Measurements from ENCODE around the gene GDF7.
"Not testable (repeated sequence)": the region's sequence is repeated elsewhere in the genome, so short reads cannot be mapped to it uniquely, and the experiment has no call there.

The GDF7 gene

GRCh38 chr2:20706786-20707185 is 39.8 kb downstream of the GDF7 start:
- DNase-seq = no peak

DNA sequence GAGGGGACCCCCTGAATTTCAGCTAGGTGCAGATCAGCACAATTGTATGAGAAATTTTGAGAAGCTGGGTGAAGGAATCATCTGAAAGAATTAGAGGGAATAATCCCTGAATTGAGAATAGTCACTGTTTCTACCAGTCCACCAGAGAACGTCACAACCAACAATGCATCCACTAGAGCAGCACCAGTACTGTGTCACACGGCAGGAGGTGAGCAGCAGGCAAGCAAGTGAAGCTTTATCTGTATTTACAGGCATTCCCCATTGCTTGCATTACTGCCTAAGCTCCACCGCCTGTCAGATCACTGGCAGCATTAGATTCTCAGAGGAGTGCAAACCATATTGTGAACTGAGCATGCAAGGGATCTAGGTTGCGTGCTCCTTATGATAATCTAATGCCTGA is 40.7 kb downstream of the GDF7 start:
- no peak for DNase-seq

GRCh38 chr2:20711641-20712040 is 44.7 kb downstream of the GDF7 start:
- DNase-seq = not testable (repeated sequence)

DNA sequence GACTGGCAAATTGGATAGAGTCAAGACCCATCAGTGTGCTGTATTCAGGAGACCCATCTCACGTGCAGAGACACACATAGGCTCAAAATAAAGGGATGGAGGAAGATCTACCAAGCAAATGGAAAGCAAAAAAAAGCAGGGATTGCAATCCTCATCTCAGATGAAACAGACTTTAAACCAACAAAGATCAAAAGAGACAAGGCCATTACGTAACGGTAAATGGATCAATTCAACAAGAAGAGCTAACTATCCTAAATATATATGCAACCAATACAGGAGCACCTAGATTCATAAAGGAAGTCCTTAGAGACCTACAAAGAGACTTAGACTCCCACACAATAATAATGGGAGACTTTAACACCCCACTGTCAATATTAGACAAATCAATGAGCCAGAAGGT is 46.6 kb downstream of the GDF7 start:
- not testable (repeated sequence) for DNase-seq

DNA sequence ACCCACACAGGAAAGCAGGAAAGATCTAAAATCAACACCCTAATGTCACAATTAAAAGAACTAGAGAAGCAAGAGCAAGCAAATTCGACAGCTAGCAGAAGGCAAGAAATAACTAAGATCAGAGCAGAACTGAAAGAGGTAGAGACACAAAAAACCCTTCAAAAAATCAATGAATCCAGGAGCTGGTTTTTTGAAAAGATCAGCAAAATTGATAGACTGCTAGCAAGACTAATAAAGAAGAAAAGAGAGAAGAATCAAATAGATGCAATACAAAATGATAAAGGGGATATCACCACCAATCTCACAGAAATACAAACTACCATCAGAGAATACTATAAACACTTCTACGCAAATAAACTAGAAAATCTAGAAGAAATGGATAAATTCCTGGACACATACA is 47.5 kb downstream of the GDF7 start:
- not testable (repeated sequence) for DNase-seq

GRCh38 chr2:20716164-20716563 is 49.2 kb downstream of the GDF7 start:
- not testable (repeated sequence) for DNase-seq

DNA sequence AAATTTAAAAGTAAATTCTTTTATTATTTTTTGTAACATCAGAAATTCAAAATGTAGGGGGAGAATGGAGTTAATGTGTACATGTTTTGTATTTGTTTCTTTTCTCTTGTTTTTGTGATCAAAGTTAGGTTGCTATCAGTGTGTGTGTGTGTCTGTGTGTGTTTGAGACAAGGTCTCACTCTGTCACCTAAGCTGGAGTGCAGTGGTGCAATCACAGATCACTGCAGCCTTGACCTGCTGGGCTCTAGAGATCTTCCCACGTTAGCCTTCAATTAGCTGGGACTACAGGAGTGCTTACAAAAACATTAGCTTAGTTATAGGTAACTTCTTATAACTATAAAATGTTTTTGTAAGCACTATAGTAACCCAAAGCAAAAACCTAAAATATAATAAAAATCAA is 50.7 kb downstream of the GDF7 start:
- no peak for DNase-seq

DNA sequence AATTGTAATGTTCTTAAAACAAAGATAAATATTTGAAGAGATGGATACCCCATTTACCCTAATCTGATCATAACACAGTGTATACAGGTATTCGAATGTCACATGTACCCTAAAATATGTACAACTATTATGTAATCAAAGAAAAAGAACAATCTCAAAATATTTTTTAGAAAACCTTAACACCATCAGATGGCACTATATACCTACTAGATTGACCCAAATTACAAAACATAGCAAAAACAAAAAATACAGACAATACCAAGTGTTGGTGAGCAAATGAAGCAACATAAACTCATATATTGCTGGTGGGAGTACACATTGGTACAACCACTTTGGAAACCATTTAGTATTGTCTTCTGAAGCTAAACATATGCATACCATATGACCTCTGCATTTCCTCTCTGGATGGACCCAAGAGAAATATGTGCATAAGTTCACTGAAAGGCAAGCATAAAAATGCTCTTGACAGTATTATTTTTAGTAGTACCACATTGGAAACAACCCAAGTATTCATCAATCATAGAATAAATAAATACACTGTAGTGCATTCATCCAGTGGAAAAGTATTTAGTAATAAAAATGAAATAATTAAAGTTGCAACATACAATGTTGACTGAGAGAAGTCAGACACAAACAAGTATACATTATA is 55.8 kb downstream of the GDF7 start:
- no peak for DNase-seq

- no peak for DNase-seq
Observed at GRCh38 chr2:20723543-20723942, 56.6 kb downstream of the GDF7 start.

DNA sequence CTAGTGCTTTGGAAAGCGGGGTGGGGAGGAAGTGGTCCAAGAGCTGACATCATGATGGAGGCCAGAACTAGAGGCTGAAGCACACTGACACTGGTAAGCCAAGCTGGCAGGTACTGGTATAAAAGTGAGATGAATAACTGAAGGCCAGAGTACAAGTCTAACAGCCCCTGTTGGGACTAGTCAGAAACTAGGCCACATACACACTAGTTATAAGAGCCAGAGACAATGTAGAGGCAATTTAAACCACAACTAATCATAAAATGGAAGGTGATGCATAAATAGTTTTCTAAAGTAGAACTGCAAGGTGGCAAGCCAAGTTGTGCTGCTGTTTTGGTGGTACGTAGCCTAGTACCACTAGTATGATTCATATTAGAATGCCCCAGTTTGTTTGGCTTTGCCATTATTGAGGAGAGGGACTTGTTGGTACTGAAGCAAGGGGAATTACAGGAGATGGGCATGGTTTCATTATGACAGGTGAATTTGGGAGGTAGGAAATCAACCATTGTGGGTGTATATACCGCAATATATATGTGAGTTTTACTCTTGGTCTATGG is 57.6 kb downstream of the GDF7 start:
- no peak for DNase-seq

DNA sequence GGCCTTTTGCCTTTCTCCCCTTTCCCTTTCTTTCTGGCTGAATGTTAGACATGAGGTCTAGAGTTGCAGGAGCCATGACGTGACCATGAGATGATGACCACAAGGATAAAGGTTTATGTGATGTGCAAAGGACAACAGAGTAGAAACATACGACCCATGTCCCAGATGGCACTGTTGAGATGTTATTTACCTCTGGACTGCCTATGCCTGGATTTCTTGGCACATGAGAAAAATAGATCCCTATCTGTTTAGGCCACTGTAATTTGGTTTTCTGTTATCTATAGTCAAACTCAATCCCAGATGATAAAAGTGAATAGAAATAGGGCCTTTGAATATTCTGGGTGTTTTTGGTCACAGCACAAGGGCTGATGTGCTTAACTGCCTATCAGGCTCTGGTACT is 58.8 kb downstream of the GDF7 start:
- no peak for DNase-seq

DNA sequence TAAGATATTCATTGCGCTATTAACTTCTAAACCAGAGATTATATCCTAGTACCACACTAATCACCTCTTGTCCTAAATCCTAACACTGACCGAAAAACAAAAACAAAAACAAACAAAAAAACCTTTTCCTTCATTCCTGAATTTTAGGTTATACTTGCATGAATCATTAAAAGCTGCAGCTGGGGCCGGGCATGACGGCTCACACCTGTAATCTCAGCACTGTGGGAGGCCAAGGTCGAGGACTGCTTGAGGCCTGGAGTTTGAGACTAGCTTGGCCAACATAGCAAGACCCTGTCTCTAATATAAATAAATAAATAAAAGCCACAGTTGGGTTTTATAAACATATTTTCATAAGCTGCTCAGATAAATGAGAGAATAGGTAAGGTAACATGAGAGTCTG is 60.0 kb downstream of the GDF7 start:
- no peak for DNase-seq

GRCh38 chr2:20728114-20728758 is 61.3 kb downstream of the GDF7 start:
- DNase-seq = no peak

Data from T-helper 2 cell (primary cell).